Lung (tissue), 12 donors: Measurements from ENCODE around the gene FBLN5. TPM values are rescaled to one million over a fixed set of nuclear protein-coding genes. Genes with fewer than 3 reads are reported as not detected.

ENCODE experiments used
- ATAC-seq: fragments of 200-7000 bp; cut with Tn5 transposase; one replicate; pipeline ENCODE4 v1.9.1; 2020; ENCODE audit warnings: moderate number of reproducible peaks; ENCODE audit not compliant: insufficient read depth, low FRiP score
- DNase-seq, 3 donors: peaks; one replicate each; pipeline ENCODE4 v3.0.0-alpha.2; 2013 to 2017
- H3K27ac ChIP-seq, 2 donors: one replicate each; pipeline ENCODE4 v1.5.1; 2013; ENCODE audit warnings: mild to moderate bottlenecking in 2 of 2, moderate library complexity in 2 of 2, control low read depth in 1 of 2, inconsistent platforms in 1 of 2, low read depth in 1 of 2, low read length in 1 of 2
- H3K27me3 ChIP-seq, 3 donors: one replicate each; pipeline ENCODE4 v1.5.1; 2013; ENCODE audit warnings: low read length in 2 of 3; ENCODE audit not compliant: control insufficient read depth in 3 of 3, insufficient read depth in 3 of 3
- H3K36me3 ChIP-seq, 4 donors: one replicate each; pipeline ENCODE4 v1.5.1; 2013; ENCODE audit warnings: low read length in 4 of 4, mild to moderate bottlenecking in 1 of 4, moderate library complexity in 1 of 4; ENCODE audit not compliant: control insufficient read depth in 4 of 4, insufficient read depth in 4 of 4
- H3K4me1 ChIP-seq, 5 donors: one replicate each; pipeline ENCODE4 v1.5.1; 2013; ENCODE audit warnings: low read length in 5 of 5, mild to moderate bottlenecking in 2 of 5, moderate library complexity in 1 of 5; ENCODE audit not compliant: control insufficient read depth in 5 of 5, insufficient read depth in 5 of 5
- H3K4me3 ChIP-seq: one replicate; pipeline ENCODE4 v1.5.1; 2013; ENCODE audit warnings: mild to moderate bottlenecking, control low read depth, moderate library complexity
- H3K9ac ChIP-seq, 2 donors: one replicate each; pipeline ENCODE4 v1.5.1; 2013; ENCODE audit warnings: low read length in 2 of 2, control low read depth in 1 of 2; ENCODE audit not compliant: insufficient read depth in 1 of 2
- H3K9me3 ChIP-seq, 4 donors: one replicate each; pipeline ENCODE4 v1.5.1; 2013; ENCODE audit warnings: low read length in 3 of 4, mild to moderate bottlenecking in 1 of 4, moderate library complexity in 1 of 4; ENCODE audit not compliant: control insufficient read depth in 4 of 4, insufficient read depth in 3 of 4
- CTCF ChIP-seq: IDR thresholded peaks from 2 replicates; pipeline ENCODE4 v1.5.1; 2012; ENCODE audit warnings: mild to moderate bottlenecking; ENCODE audit errors: control extremely low read depth, extremely low read depth
- WGBS, 2 donors: extraction: QIAGEN DNeasy Blood & Tissue Kit; methylation state at CpG; one replicate each; pipeline ENCODE4 v1.1.7; 2013; 5-methylcytosine and 5-hydroxymethylcytosine counted together
- polyA plus RNA-seq, 2 donors: library from polyadenylated mRNA; stranded (reverse); fragments of 200-250 nt; gene quantifications; one replicate each; pipeline ENCODE4 v1.2.1, GENCODE V29; 2013
- total RNA-seq, 2 donors: library from RNA; depleted of rRNA in 1 of 2; stranded (reverse); fragments of >200 nt in 1 of 2; gene quantifications; one replicate each; pipeline ENCODE4 v1.2.1, GENCODE V29; 2014 to 2021
- donor health status: control.
- donor health status: control.
- donor health status: Bipolar disorder and iron deficiency.
- donor health status: healthy.
- donor health status: DM: yes; HTN: yes; CAD: no.

Gene FBLN5
- total and polyA plus RNA-seq, 4 donors = 43.1 to 83.0 (median 72.0) TPM

GRCh38 chr14:91912035-91912434 lies 35.5 kb downstream of the FBLN5 start:
- Histone ChIP-seq H3K27ac (no peak overlapping the region), H3K4me1 (peaks cover 0 to 3% (median 0%) of the 10 kb centered on the region in 5 donors), H3K4me3 (no peak overlapping the region), H3K36me3 (no peaks in the 10 kb centered on the region), H3K9ac (no peak overlapping the region), H3K27me3 (no peaks in the 10 kb centered on the region), H3K9me3 (peaks cover 0 to 2% (median under 1%) of the 10 kb centered on the region in 4 donors)
- 67 to 70% methylated on average over 5 of the region's 5 CpGs for WGBS, 2 donors
- TF ChIP-seq CTCF = no peak
- ATAC-seq (peak; percentile 48), DNase-seq (no peak)

- peak; percentile 31 for TF ChIP-seq CTCF
- ATAC-seq (no peak), DNase-seq (peak; percentile 33 to 54 (median 39))
- Histone ChIP-seq H3K4me3 (no peak overlapping the region), H3K9me3 (peaks cover 0 to 2% (median under 1%) of the 10 kb centered on the region in 4 donors), H3K9ac (no peak overlapping the region), H3K4me1 (peaks cover 0 to 3% (median 0%) of the 10 kb centered on the region in 5 donors), H3K27me3 (no peaks in the 10 kb centered on the region), H3K36me3 (no peaks in the 10 kb centered on the region), H3K27ac (peak overlapping the region in 1 of 2 donors; percentile 13)
- 24 to 33% methylated on average over 9 of the region's 9 CpGs for WGBS, 2 donors
These were observed 35.9 kb downstream of the FBLN5 start for GRCh38 chr14:91911474-91912032.

GRCh38 chr14:91910196-91910595 lies 37.3 kb downstream of the FBLN5 start:
- Histone ChIP-seq H3K27ac (no peak overlapping the region), H3K4me3 (no peak overlapping the region), H3K27me3 (no peaks in the 10 kb centered on the region), H3K9ac (no peak overlapping the region), H3K36me3 (no peaks in the 10 kb centered on the region), H3K9me3 (peaks cover 0 to 2% (median under 1%) of the 10 kb centered on the region in 4 donors), H3K4me1 (peaks cover 0 to 6% (median 0%) of the 10 kb centered on the region in 5 donors)
- ATAC-seq (no peak), DNase-seq (no peak)
- 58 to 68% methylated on average over 9 of the region's 9 CpGs for WGBS, 2 donors
- no peak for TF ChIP-seq CTCF

- ATAC-seq (no peak), DNase-seq (no peak)
- H3K36me3 ChIP-seq = no peaks in the 10 kb centered on the region
- H3K9me3 ChIP-seq = peaks cover 0 to 2% (median 0%) of the 10 kb centered on the region in 4 donors
- 89 to 96% methylated on average over 2 of the region's 2 CpGs for WGBS, 2 donors
- H3K27ac ChIP-seq = no peak overlapping the region
- H3K4me1 ChIP-seq = peaks cover 0 to 8% (median 0%) of the 10 kb centered on the region in 5 donors
- H3K27me3 ChIP-seq = no peaks in the 10 kb centered on the region
- no peak overlapping the region for H3K9ac ChIP-seq
- no peak overlapping the region for H3K4me3 ChIP-seq
- no peak for TF ChIP-seq CTCF
These were observed 41.1 kb downstream of the FBLN5 start for GRCh38 chr14:91906374-91906773.
